Measurements from ENCODE around the gene ALK.

Gene ALK

GRCh38 chr2:29308366-29308765 is 613.0 kb downstream of the ALK start:
- TF ChIP-seq POLR2AphosphoS5 (IDR thresholded peaks at IDR 0.05; ENCODE audit: low read depth, low read length) (no peak), FOXP2 (optimal IDR thresholded peaks at IDR 0.05; ENCODE audit: borderline replicate concordance, extremely low read depth, extremely low read length, insufficient read depth) (no peak), TAF1 (IDR thresholded peaks at IDR 0.05; ENCODE audit: borderline replicate concordance, insufficient read depth, low read length) (no peak), SIN3A (IDR thresholded peaks at IDR 0.05; ENCODE audit: borderline replicate concordance, insufficient read depth, low read length) (no peak), REST (IDR thresholded peaks at IDR 0.05; ENCODE audit: insufficient read depth in 1 of 2, low read depth in 2 of 2, low read length in 2 of 2) (no peak)

GRCh38 chr2:29307519-29307918 is 613.9 kb downstream of the ALK start:
- no peak for TF ChIP-seq TAF1 (IDR thresholded peaks at IDR 0.05; ENCODE audit: borderline replicate concordance, insufficient read depth, low read length)
- no peak for TF ChIP-seq FOXP2 (optimal IDR thresholded peaks at IDR 0.05; ENCODE audit: borderline replicate concordance, extremely low read depth, extremely low read length, insufficient read depth)
- TF ChIP-seq REST (IDR thresholded peaks at IDR 0.05; ENCODE audit: insufficient read depth in 1 of 2, low read depth in 2 of 2, low read length in 2 of 2): no peak
- no peak for TF ChIP-seq POLR2AphosphoS5 (IDR thresholded peaks at IDR 0.05; ENCODE audit: low read depth, low read length)
- no peak for TF ChIP-seq SIN3A (IDR thresholded peaks at IDR 0.05; ENCODE audit: borderline replicate concordance, insufficient read depth, low read length)

- TF ChIP-seq FOXP2 (optimal IDR thresholded peaks at IDR 0.05; ENCODE audit: borderline replicate concordance, extremely low read depth, extremely low read length, insufficient read depth) (no peak), SIN3A (IDR thresholded peaks at IDR 0.05; ENCODE audit: borderline replicate concordance, insufficient read depth, low read length) (no peak), TAF1 (IDR thresholded peaks at IDR 0.05; ENCODE audit: borderline replicate concordance, insufficient read depth, low read length) (no peak), POLR2AphosphoS5 (IDR thresholded peaks at IDR 0.05; ENCODE audit: low read depth, low read length) (no peak), REST (IDR thresholded peaks at IDR 0.05; ENCODE audit: insufficient read depth in 1 of 2, low read depth in 2 of 2, low read length in 2 of 2) (no peak)
These were observed 615.6 kb downstream of the ALK start for GRCh38 chr2:29305762-29306161.

GRCh38 chr2:29304399-29305060 is 616.9 kb downstream of the ALK start:
- TF ChIP-seq FOXP2 (optimal IDR thresholded peaks at IDR 0.05; ENCODE audit: borderline replicate concordance, extremely low read depth, extremely low read length, insufficient read depth): no peak
- no peak for TF ChIP-seq POLR2AphosphoS5 (IDR thresholded peaks at IDR 0.05; ENCODE audit: low read depth, low read length)
- no peak for TF ChIP-seq REST (IDR thresholded peaks at IDR 0.05; ENCODE audit: insufficient read depth in 1 of 2, low read depth in 2 of 2, low read length in 2 of 2)
- TF ChIP-seq TAF1 (IDR thresholded peaks at IDR 0.05; ENCODE audit: borderline replicate concordance, insufficient read depth, low read length): no peak
- TF ChIP-seq SIN3A (IDR thresholded peaks at IDR 0.05; ENCODE audit: borderline replicate concordance, insufficient read depth, low read length): no peak
